Effector memory CD4-positive, alpha-beta T cell (primary cell): ENCODE data around the gene PRPS1.
"Not testable (repeated sequence)": the region's sequence is repeated elsewhere in the genome, so short reads cannot be mapped to it uniquely, and the experiment has no call there.

Source experiments
- DNase-seq, 3 donors: peaks; one replicate each; pipeline ENCODE4 v3.0.0-alpha.2; 2020
- H3K27ac ChIP-seq: 2 replicates; pipeline ENCODE4 v1.7.0; 2013; ENCODE audit warnings: mild to moderate bottlenecking, low read length, moderate library complexity; ENCODE audit not compliant: insufficient read depth, poor library complexity, severe bottlenecking
- H3K27me3 ChIP-seq: replicated peaks from 2 replicates; pipeline ENCODE4 v1.7.0; 2013; ENCODE audit warnings: mild to moderate bottlenecking, low read length; ENCODE audit not compliant: insufficient read depth, control insufficient read depth, poor library complexity, severe bottlenecking
- H3K36me3 ChIP-seq: 2 replicates; pipeline ENCODE4 v1.7.0; 2013; ENCODE audit warnings: mild to moderate bottlenecking, low read length, moderate library complexity; ENCODE audit not compliant: control insufficient read depth, insufficient read depth
- H3K4me1 ChIP-seq: 2 replicates; pipeline ENCODE4 v1.7.0; 2013; ENCODE audit warnings: low read length, mild to moderate bottlenecking; ENCODE audit not compliant: control insufficient read depth, insufficient read depth, poor library complexity, severe bottlenecking
- H3K4me3 ChIP-seq: 2 replicates; pipeline ENCODE4 v1.7.0; 2013; ENCODE audit warnings: low read length, low read depth, mild to moderate bottlenecking; ENCODE audit not compliant: insufficient read depth, poor library complexity, severe bottlenecking
- H3K9me3 ChIP-seq: 2 replicates; pipeline ENCODE4 v1.7.0; 2013; ENCODE audit warnings: mild to moderate bottlenecking, low read length, moderate library complexity; ENCODE audit not compliant: control insufficient read depth

The PRPS1 gene

GRCh38 chrX:107658660-107659059, 30.4 kb downstream of the PRPS1 start:
- Histone ChIP-seq H3K4me3 (no peak overlapping the region), H3K27ac (no peak overlapping the region), H3K4me1 (peaks cover 9% of the 10 kb centered on the region), H3K9me3 (no peaks in the 10 kb centered on the region), H3K27me3 (no peaks in the 10 kb centered on the region), H3K36me3 (no peaks in the 10 kb centered on the region)
- DNase-seq, result no peak

- DNase-seq, result no peak
- H3K27me3 ChIP-seq, result no peaks in the 10 kb centered on the region
- H3K9me3 ChIP-seq, result no peaks in the 10 kb centered on the region
- no peak overlapping the region for H3K4me3 ChIP-seq
- no peak overlapping the region for H3K27ac ChIP-seq
- H3K36me3 ChIP-seq, result no peaks in the 10 kb centered on the region
- peaks cover 9% of the 10 kb centered on the region for H3K4me1 ChIP-seq
Observed at GRCh38 chrX:107659286-107659685, 31.0 kb downstream of the PRPS1 start.

- H3K27ac ChIP-seq, result no peak overlapping the region
- H3K27me3 ChIP-seq, result no peaks in the 10 kb centered on the region
- no peaks in the 10 kb centered on the region for H3K9me3 ChIP-seq
- no peak for DNase-seq
- peaks cover 5% of the 10 kb centered on the region for H3K4me1 ChIP-seq
- H3K36me3 ChIP-seq, result no peaks in the 10 kb centered on the region
- no peak overlapping the region for H3K4me3 ChIP-seq
Observed at GRCh38 chrX:107659768-107660167, 31.5 kb downstream of the PRPS1 start.

GRCh38 chrX:107662145-107662544, 33.8 kb downstream of the PRPS1 start:
- Histone ChIP-seq H3K4me1 (no peaks in the 10 kb centered on the region), H3K27ac (no peak overlapping the region), H3K36me3 (no peaks in the 10 kb centered on the region), H3K9me3 (no peaks in the 10 kb centered on the region), H3K27me3 (no peaks in the 10 kb centered on the region), H3K4me3 (no peak overlapping the region)
- no peak for DNase-seq

GRCh38 chrX:107662824-107663223, 34.5 kb downstream of the PRPS1 start:
- DNase-seq, result no peak
- no peaks in the 10 kb centered on the region for H3K36me3 ChIP-seq
- no peak overlapping the region for H3K4me3 ChIP-seq
- no peaks in the 10 kb centered on the region for H3K9me3 ChIP-seq
- no peaks in the 10 kb centered on the region for H3K4me1 ChIP-seq
- no peak overlapping the region for H3K27ac ChIP-seq
- H3K27me3 ChIP-seq, result no peaks in the 10 kb centered on the region

GRCh38 chrX:107666931-107667330, 38.6 kb downstream of the PRPS1 start:
- no peak overlapping the region for H3K4me3 ChIP-seq
- no peaks in the 10 kb centered on the region for H3K36me3 ChIP-seq
- DNase-seq, result no peak
- H3K27me3 ChIP-seq, result no peaks in the 10 kb centered on the region
- H3K4me1 ChIP-seq, result no peaks in the 10 kb centered on the region
- H3K9me3 ChIP-seq, result no peaks in the 10 kb centered on the region
- no peak overlapping the region for H3K27ac ChIP-seq

GRCh38 chrX:107667426-107667825, 39.1 kb downstream of the PRPS1 start:
- H3K4me3 ChIP-seq, result no peak overlapping the region
- no peak for DNase-seq
- no peaks in the 10 kb centered on the region for H3K36me3 ChIP-seq
- H3K27ac ChIP-seq, result no peak overlapping the region
- no peaks in the 10 kb centered on the region for H3K9me3 ChIP-seq
- H3K4me1 ChIP-seq, result no peaks in the 10 kb centered on the region
- no peaks in the 10 kb centered on the region for H3K27me3 ChIP-seq

- not testable (repeated sequence) for H3K4me1 ChIP-seq, H3K27me3 ChIP-seq, H3K27ac ChIP-seq, DNase-seq, H3K9me3 ChIP-seq, H3K4me3 ChIP-seq, H3K36me3 ChIP-seq
Observed at GRCh38 chrX:107668710-107669109, 40.4 kb downstream of the PRPS1 start.

GRCh38 chrX:107669261-107669660, 41.0 kb downstream of the PRPS1 start:
- Histone ChIP-seq H3K27me3 (no peaks in the 10 kb centered on the region), H3K9me3 (no peaks in the 10 kb centered on the region), H3K4me1 (peaks cover 12% of the 10 kb centered on the region), H3K36me3 (no peaks in the 10 kb centered on the region), H3K4me3 (no peak overlapping the region), H3K27ac (no peak overlapping the region)
- no peak for DNase-seq

GRCh38 chrX:107669885-107670628, 41.7 kb downstream of the PRPS1 start:
- no peak for DNase-seq
- no peak overlapping the region for H3K4me3 ChIP-seq
- H3K27ac ChIP-seq, result no peak overlapping the region
- no peaks in the 10 kb centered on the region for H3K27me3 ChIP-seq
- no peaks in the 10 kb centered on the region for H3K9me3 ChIP-seq
- no peaks in the 10 kb centered on the region for H3K36me3 ChIP-seq
- H3K4me1 ChIP-seq, result peaks cover 20% of the 10 kb centered on the region
